ENCODE results near the gene UGT1A10. TPM values are rescaled to one million over a fixed set of nuclear protein-coding genes. Genes with fewer than 3 reads are reported as not detected.

UGT1A10 gene
- total RNA-seq, 1 experiment from 2014 or later, result not detected

GRCh38 chr2:233816771-233817170 lies 180.5 kb downstream of the UGT1A10 start:
- Mint-ChIP-seq H3K36me3 (ENCODE audit: insufficient read depth in 1 of 3, low read depth in 3 of 3) (no peaks in the 10 kb centered on the region), H3K4me1 (no peaks in the 10 kb centered on the region), H3K4me3 (no peak overlapping the region), H3K27ac (no peak overlapping the region), H3K27me3 (ENCODE audit: low read depth) (peaks cover 7% of the 10 kb centered on the region), H3K9me3 (no peaks in the 10 kb centered on the region; a peak in 1 of 5 replicates)
- no peak overlapping the region for H4K5ac ChIP-seq (ENCODE audit: insufficient read length, low read depth, low read length)
- no peak overlapping the region for H3K27ac ChIP-seq (ENCODE audit: insufficient read length, low read depth, low read length)
- H2AFZ ChIP-seq (ENCODE audit: low read length), result no peak overlapping the region
- H3K18ac ChIP-seq (ENCODE audit: insufficient read length, low read depth, low read length), result no peak overlapping the region
- H3K79me2 ChIP-seq (ENCODE audit: insufficient read depth, low read length), result no peaks in the 10 kb centered on the region
- H3K79me1 ChIP-seq (ENCODE audit: insufficient read depth, low read depth, low read length, poor library complexity, severe bottlenecking), result no peaks in the 10 kb centered on the region
- DNase-seq, result no peak
- H4K8ac ChIP-seq (replicated peaks; ENCODE audit: insufficient read length, low read depth, low read length), result no peak overlapping the region
- no peak overlapping the region for H3K56ac ChIP-seq (ENCODE audit: insufficient read length, low read depth, low read length)
- H4K91ac ChIP-seq (ENCODE audit: insufficient read length, low read depth, low read length), result no peak overlapping the region
- H3K9ac ChIP-seq (ENCODE audit: extremely low read depth, insufficient read length, low read length), result no peak overlapping the region
- no peak overlapping the region for H3T11ph ChIP-seq (ENCODE audit: low read length)
- H3K4me1 ChIP-seq (ENCODE audit: insufficient read depth, low read length), result no peaks in the 10 kb centered on the region
- H2BK15ac ChIP-seq (ENCODE audit: low read depth, low read length), result no peak overlapping the region
- no peak overlapping the region for H3K4me2 ChIP-seq (ENCODE audit: insufficient read depth, insufficient read length, low read length)
- no peaks in the 10 kb centered on the region for H3K9me3 ChIP-seq (ENCODE audit: control insufficient read depth, low read depth, low read length)
- no peak overlapping the region for H2BK12ac ChIP-seq (ENCODE audit: insufficient read length, low read depth, low read length)
- no peak overlapping the region for H3K4ac ChIP-seq (ENCODE audit: low read depth, low read length)
- no peaks in the 10 kb centered on the region for H3K23me2 ChIP-seq (ENCODE audit: insufficient read length, low read depth, low read length, poor library complexity, severe bottlenecking)
- no peak overlapping the region for H2BK120ac ChIP-seq (ENCODE audit: low read depth, low read length, poor library complexity, severe bottlenecking)
- no CpG with 5 or more reads among the region's 4 CpGs for WGBS (ENCODE audit: extremely low coverage, insufficient read length, low lambda C conversion rate)
- no peak overlapping the region for H2BK5ac ChIP-seq (ENCODE audit: insufficient read length, low read length)
- no peak overlapping the region for H2AK5ac ChIP-seq (ENCODE audit: insufficient read length, low read length)
- no peaks in the 10 kb centered on the region for H4K20me1 ChIP-seq (ENCODE audit: control insufficient read depth, insufficient read depth, insufficient read length)
- TF ChIP-seq, protein P1, sequence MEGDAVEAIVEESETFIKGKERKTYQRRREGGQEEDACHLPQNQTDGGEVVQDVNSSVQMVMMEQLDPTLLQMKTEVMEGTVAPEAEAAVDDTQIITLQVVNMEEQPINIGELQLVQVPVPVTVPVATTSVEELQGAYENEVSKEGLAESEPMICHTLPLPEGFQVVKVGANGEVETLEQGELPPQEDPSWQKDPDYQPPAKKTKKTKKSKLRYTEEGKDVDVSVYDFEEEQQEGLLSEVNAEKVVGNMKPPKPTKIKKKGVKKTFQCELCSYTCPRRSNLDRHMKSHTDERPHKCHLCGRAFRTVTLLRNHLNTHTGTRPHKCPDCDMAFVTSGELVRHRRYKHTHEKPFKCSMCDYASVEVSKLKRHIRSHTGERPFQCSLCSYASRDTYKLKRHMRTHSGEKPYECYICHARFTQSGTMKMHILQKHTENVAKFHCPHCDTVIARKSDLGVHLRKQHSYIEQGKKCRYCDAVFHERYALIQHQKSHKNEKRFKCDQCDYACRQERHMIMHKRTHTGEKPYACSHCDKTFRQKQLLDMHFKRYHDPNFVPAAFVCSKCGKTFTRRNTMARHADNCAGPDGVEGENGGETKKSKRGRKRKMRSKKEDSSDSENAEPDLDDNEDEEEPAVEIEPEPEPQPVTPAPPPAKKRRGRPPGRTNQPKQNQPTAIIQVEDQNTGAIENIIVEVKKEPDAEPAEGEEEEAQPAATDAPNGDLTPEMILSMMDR (conservative IDR thresholded peaks at IDR 0.05), result no peak
- H3K14ac ChIP-seq (ENCODE audit: insufficient read depth, low read length), result no peak overlapping the region
- H3K23ac ChIP-seq (ENCODE audit: insufficient read length, low read depth, low read length), result no peak overlapping the region
- H3K27me3 ChIP-seq (ENCODE audit: insufficient read depth, low read length), result no peaks in the 10 kb centered on the region
- no peak overlapping the region for H2BK20ac ChIP-seq (ENCODE audit: low read depth, low read length, poor library complexity, severe bottlenecking)
